Liver (tissue), 9 donors: Measurements from ENCODE around the gene RAPGEF2. TPM values are rescaled to one million over a fixed set of nuclear protein-coding genes. Genes with fewer than 3 reads are reported as not detected.

Experiments used
- DNase-seq: peaks from one replicate; pipeline ENCODE4 v3.0.0-alpha.2; 2017; ENCODE audit warnings: low spot score
- H3K27ac ChIP-seq, 2 donors: one replicate each; pipeline ENCODE4 v1.7.0; 2013; ENCODE audit warnings: inconsistent platforms in 2 of 2, low read length in 2 of 2, control low read depth in 1 of 2, low read depth in 1 of 2, mild to moderate bottlenecking in 1 of 2
- H3K27me3 ChIP-seq, 4 donors: one replicate each; pipeline versions ENCODE4 v1.6.1 to v1.7.0; 2013; ENCODE audit warnings: low read length in 3 of 4, inconsistent platforms in 1 of 4, mild to moderate bottlenecking in 1 of 4, moderate library complexity in 1 of 4; ENCODE audit not compliant: control insufficient read depth in 4 of 4, insufficient read depth in 4 of 4
- H3K36me3 ChIP-seq, 4 donors: one replicate each; pipeline versions ENCODE4 v1.6.1 to v1.7.0; 2013; ENCODE audit warnings: low read length in 3 of 4, mild to moderate bottlenecking in 3 of 4, low read depth in 1 of 4, moderate library complexity in 1 of 4; ENCODE audit not compliant: control insufficient read depth in 4 of 4, insufficient read depth in 3 of 4
- H3K4me1 ChIP-seq, 4 donors: one replicate each; pipeline versions ENCODE4 v1.6.1 to v1.7.0; 2013; ENCODE audit warnings: low read length in 3 of 4, mild to moderate bottlenecking in 3 of 4, moderate library complexity in 1 of 4; ENCODE audit not compliant: control insufficient read depth in 4 of 4, insufficient read depth in 4 of 4
- H3K4me3 ChIP-seq, 3 donors: one replicate each; pipeline versions ENCODE4 v1.6.1 to v1.7.0; 2013; ENCODE audit warnings: low read length in 3 of 3, control low read depth in 1 of 3, low read depth in 1 of 3, mild to moderate bottlenecking in 1 of 3
- H3K9ac ChIP-seq, 2 donors: one replicate each; pipeline ENCODE4 v1.7.0; 2013; ENCODE audit warnings: low read length in 2 of 2, mild to moderate bottlenecking in 2 of 2, moderate library complexity in 2 of 2, control low read depth in 1 of 2, low read depth in 1 of 2
- H3K9me3 ChIP-seq, 4 donors: one replicate each; pipeline versions ENCODE4 v1.6.1 to v1.7.0; 2013; ENCODE audit warnings: low read length in 3 of 4; ENCODE audit not compliant: control insufficient read depth in 4 of 4
- ATF3 ChIP-seq: IDR thresholded peaks from 2 replicates; pipeline ENCODE4 v1.6.1; 2016; ENCODE audit warnings: antibody characterized with exemption
- CTCF ChIP-seq: fragments of 150-350 bp; IDR thresholded peaks from 2 replicates; pipeline ENCODE4 v1.5.1; 2017; ENCODE audit warnings: improper control_type of control experiment, low read depth, low read length; ENCODE audit not compliant: missing input control
- EGR1 ChIP-seq, 2 donors: IDR thresholded peaks; 2 replicates each; pipeline ENCODE4 v1.6.1; 2016 to 2018; ENCODE audit warnings: antibody characterized with exemption in 2 of 2, low read depth in 2 of 2
- JUND ChIP-seq, 2 donors: IDR thresholded peaks; 2 replicates each; pipeline ENCODE4 v1.6.1; 2016; ENCODE audit warnings: antibody characterized with exemption in 2 of 2
- MAX ChIP-seq: IDR thresholded peaks from 2 replicates; pipeline ENCODE4 v1.6.1; 2016; ENCODE audit warnings: antibody characterized with exemption
- NR2F2 ChIP-seq: IDR thresholded peaks from 2 replicates; pipeline ENCODE4 v1.6.1; 2016; ENCODE audit warnings: antibody characterized with exemption
- RAD21 ChIP-seq, 2 donors: IDR thresholded peaks; 2 replicates each; pipeline ENCODE4 v1.6.1; 2016; ENCODE audit warnings: antibody characterized with exemption in 2 of 2, mild to moderate bottlenecking in 2 of 2
- REST ChIP-seq: IDR thresholded peaks from 2 replicates; pipeline ENCODE4 v1.6.1; 2016; ENCODE audit warnings: antibody characterized with exemption, mild to moderate bottlenecking
- RXRA ChIP-seq, 2 donors: IDR thresholded peaks; 2 replicates each; pipeline ENCODE4 v1.6.1; 2017 to 2018; ENCODE audit warnings: antibody characterized with exemption in 2 of 2, mild to moderate bottlenecking in 1 of 2
- SP1 ChIP-seq: IDR thresholded peaks from 2 replicates; pipeline ENCODE4 v1.6.1; 2018; ENCODE audit warnings: antibody characterized with exemption, mild to moderate bottlenecking
- TAF1 ChIP-seq: conservative IDR thresholded peaks from 2 replicates; pipeline ENCODE4 v1.6.1; 2016; ENCODE audit warnings: antibody characterized with exemption, mild to moderate bottlenecking
- ZBTB33 ChIP-seq: IDR thresholded peaks from 2 replicates; pipeline ENCODE4 v1.6.1; 2016; ENCODE audit warnings: antibody characterized with exemption
- WGBS: extraction: QIAGEN DNeasy Blood & Tissue Kit; methylation state at CpG from one replicate; pipeline ENCODE4 v1.1.7; 2013; 5-methylcytosine and 5-hydroxymethylcytosine counted together
- polyA plus RNA-seq, 2 donors: library from polyadenylated mRNA; stranded (reverse) in 1 of 2; unstranded in 1 of 2; fragments of 200-250 nt in 1 of 2; fragments of >200 nt in 1 of 2; fragmentation: Nextera tagmentation in 1 of 2; extraction: Ambion mirVana in 1 of 2; gene quantifications; one replicate each; pipeline versions ENCODE4 v1.2.1 to v1.2.3, GENCODE V29; 2013 to 2015
- total RNA-seq, 2 donors: library from RNA; depleted of rRNA; stranded (reverse); fragments of >200 nt; gene quantifications; one replicate each; pipeline ENCODE4 v1.2.3, GENCODE V29; 2014
- donor health status: healthy.
- donor health status: healthy.
- donor health status: healthy.
- donor health status: healthy.
- donor health status: healthy.

RAPGEF2 gene
- total and polyA plus RNA-seq, 4 donors: 7.3 to 90.4 (median 32.2) TPM

GRCh38 chr4:159229164-159229563 lies 126.3 kb downstream of the RAPGEF2 start (continued):
- no peak for TF ChIP-seq SP1
- TF ChIP-seq RXRA (IDR thresholded peaks at IDR 0.05): no peak
- no peak for TF ChIP-seq CTCF
- TF ChIP-seq TAF1: no peak

GRCh38 chr4:159232465-159233106 lies 129.7 kb downstream of the RAPGEF2 start:
- Histone ChIP-seq H3K36me3 (no peaks in the 10 kb centered on the region), H3K9ac (no peak overlapping the region), H3K27ac (no peak overlapping the region), H3K4me1 (peaks cover 0 to 8% (median 2%) of the 10 kb centered on the region in 4 donors), H3K4me3 (no peak overlapping the region), H3K9me3 (no peaks in the 10 kb centered on the region), H3K27me3 (no peaks in the 10 kb centered on the region)
- DNase-seq: no peak
- WGBS: 63% methylated on average over 1 of the region's 1 CpG
- no peak for TF ChIP-seq NR2F2
- TF ChIP-seq TAF1: no peak
- no peak for TF ChIP-seq MAX
- TF ChIP-seq SP1: no peak
- no peak for TF ChIP-seq ZBTB33
- no peak for TF ChIP-seq ATF3
- no peak for TF ChIP-seq REST
- no peak for TF ChIP-seq RXRA (IDR thresholded peaks at IDR 0.05)
- no peak for TF ChIP-seq EGR1 (IDR thresholded peaks at IDR 0.05; ENCODE audit: low read depth in 2 of 2)
- no peak for TF ChIP-seq JUND (IDR thresholded peaks at IDR 0.05)
- TF ChIP-seq RAD21 (IDR thresholded peaks at IDR 0.05): no peak
